Skeletal muscle tissue (tissue), 4 donors: ENCODE results near the gene TEX101. TPM values are rescaled to one million over a fixed set of nuclear protein-coding genes. Genes with fewer than 3 reads are reported as not detected.

ENCODE experiments used
- H3K27ac ChIP-seq: one replicate; pipeline ENCODE4 v1.7.0; 2013; ENCODE audit warnings: mild to moderate bottlenecking, low read depth, low read length, inconsistent platforms
- H3K27me3 ChIP-seq, 3 donors: one replicate each; pipeline ENCODE4 v1.7.0; 2013; ENCODE audit warnings: low read length in 3 of 3; ENCODE audit not compliant: control insufficient read depth in 3 of 3, insufficient read depth in 3 of 3
- H3K36me3 ChIP-seq, 3 donors: one replicate each; pipeline ENCODE4 v1.7.0; 2013; ENCODE audit warnings: low read length in 3 of 3; ENCODE audit not compliant: control insufficient read depth in 3 of 3, insufficient read depth in 3 of 3
- H3K4me1 ChIP-seq, 3 donors: one replicate each; pipeline ENCODE4 v1.7.0; 2013; ENCODE audit warnings: low read length in 3 of 3, mild to moderate bottlenecking in 3 of 3; ENCODE audit not compliant: control insufficient read depth in 3 of 3, insufficient read depth in 3 of 3
- H3K4me3 ChIP-seq, 3 donors: one replicate each; pipeline ENCODE4 v1.7.0; 2013; ENCODE audit warnings: low read length in 3 of 3
- H3K9ac ChIP-seq, 3 donors: one replicate each; pipeline ENCODE4 v1.7.0; 2013; ENCODE audit warnings: low read length in 3 of 3, mild to moderate bottlenecking in 3 of 3, moderate library complexity in 2 of 3, low read depth in 1 of 3
- H3K9me3 ChIP-seq, 3 donors: one replicate each; pipeline ENCODE4 v1.7.0; 2013; ENCODE audit warnings: low read length in 3 of 3; ENCODE audit not compliant: control insufficient read depth in 3 of 3
- total RNA-seq: library from RNA; depleted of rRNA; stranded (reverse); fragments of >200 nt; gene quantifications from one replicate; pipeline ENCODE4 v1.2.3, GENCODE V29; 2014
- donor health status: Osteomylitis.

Gene TEX101
- total RNA-seq, 1 donor from 2014 or later = not detected

- no peaks in the 10 kb centered on the region for H3K4me1 ChIP-seq
- no peak overlapping the region for H3K27ac ChIP-seq
- no peak overlapping the region for H3K9ac ChIP-seq
- no peaks in the 10 kb centered on the region for H3K36me3 ChIP-seq
- H3K27me3 ChIP-seq = no peaks in the 10 kb centered on the region
- no peak overlapping the region for H3K4me3 ChIP-seq
- H3K9me3 ChIP-seq = no peaks in the 10 kb centered on the region
These were observed 2.2 kb upstream of the TEX101 start for GRCh38 chr19:43412441-43412840.

- no peak overlapping the region for H3K27ac ChIP-seq
- no peaks in the 10 kb centered on the region for H3K36me3 ChIP-seq
- no peaks in the 10 kb centered on the region for H3K27me3 ChIP-seq
- no peaks in the 10 kb centered on the region for H3K4me1 ChIP-seq
- H3K9ac ChIP-seq = no peak overlapping the region
- no peak overlapping the region for H3K4me3 ChIP-seq
- H3K9me3 ChIP-seq = no peaks in the 10 kb centered on the region
These were observed 2.4 kb downstream of the TEX101 start for GRCh38 chr19:43416951-43417623.

GRCh38 chr19:43420954-43421353 lies 6.3 kb downstream of the TEX101 start:
- Histone ChIP-seq H3K9me3 (no peaks in the 10 kb centered on the region), H3K4me3 (no peak overlapping the region), H3K27ac (no peak overlapping the region), H3K36me3 (no peaks in the 10 kb centered on the region), H3K27me3 (no peaks in the 10 kb centered on the region), H3K9ac (no peak overlapping the region), H3K4me1 (no peaks in the 10 kb centered on the region)

- no peak overlapping the region for H3K9ac ChIP-seq
These were observed 7.5 kb downstream of the TEX101 start for GRCh38 chr19:43422000-43422688.

GRCh38 chr19:43422689-43423066 lies 8.0 kb downstream of the TEX101 start:
- H3K27me3 ChIP-seq = no peaks in the 10 kb centered on the region
- H3K27ac ChIP-seq = no peak overlapping the region
- no peak overlapping the region for H3K4me3 ChIP-seq
- H3K36me3 ChIP-seq = no peaks in the 10 kb centered on the region
- H3K4me1 ChIP-seq = no peaks in the 10 kb centered on the region
- H3K9me3 ChIP-seq = no peaks in the 10 kb centered on the region
- H3K9ac ChIP-seq = no peak overlapping the region

More at GRCh38 chr19:43422000-43422688, 7.5 kb downstream of the TEX101 start:
- no peaks in the 10 kb centered on the region for H3K4me1 ChIP-seq
- no peaks in the 10 kb centered on the region for H3K27me3 ChIP-seq
- no peak overlapping the region for H3K27ac ChIP-seq
- no peak overlapping the region for H3K4me3 ChIP-seq
- no peaks in the 10 kb centered on the region for H3K36me3 ChIP-seq
- no peaks in the 10 kb centered on the region for H3K9me3 ChIP-seq

- H3K4me3 ChIP-seq = no peak overlapping the region
- H3K36me3 ChIP-seq = no peaks in the 10 kb centered on the region
- no peaks in the 10 kb centered on the region for H3K9me3 ChIP-seq
- no peak overlapping the region for H3K27ac ChIP-seq
- H3K27me3 ChIP-seq = no peaks in the 10 kb centered on the region
- H3K9ac ChIP-seq = no peak overlapping the region
- no peaks in the 10 kb centered on the region for H3K4me1 ChIP-seq
These were observed 9.1 kb downstream of the TEX101 start for GRCh38 chr19:43423779-43424178.

GRCh38 chr19:43425567-43426392 lies 11.1 kb downstream of the TEX101 start:
- Histone ChIP-seq H3K9me3 (no peaks in the 10 kb centered on the region), H3K4me3 (no peak overlapping the region), H3K9ac (no peak overlapping the region), H3K27ac (no peak overlapping the region), H3K36me3 (no peaks in the 10 kb centered on the region), H3K4me1 (no peaks in the 10 kb centered on the region), H3K27me3 (no peaks in the 10 kb centered on the region)

GRCh38 chr19:43429395-43429794 lies 14.7 kb downstream of the TEX101 start:
- no peaks in the 10 kb centered on the region for H3K9me3 ChIP-seq
- no peak overlapping the region for H3K27ac ChIP-seq
- no peaks in the 10 kb centered on the region for H3K36me3 ChIP-seq
- no peak overlapping the region for H3K4me3 ChIP-seq
- no peaks in the 10 kb centered on the region for H3K4me1 ChIP-seq
- no peak overlapping the region for H3K9ac ChIP-seq
- H3K27me3 ChIP-seq = no peaks in the 10 kb centered on the region

GRCh38 chr19:43430142-43430710 lies 15.5 kb downstream of the TEX101 start:
- H3K4me1 ChIP-seq = no peaks in the 10 kb centered on the region
- no peak overlapping the region for H3K4me3 ChIP-seq
- H3K9ac ChIP-seq = no peak overlapping the region
- H3K27me3 ChIP-seq = no peaks in the 10 kb centered on the region
- H3K9me3 ChIP-seq = no peaks in the 10 kb centered on the region
- H3K27ac ChIP-seq = no peak overlapping the region
- no peaks in the 10 kb centered on the region for H3K36me3 ChIP-seq

- Histone ChIP-seq H3K27ac (no peak overlapping the region), H3K27me3 (no peaks in the 10 kb centered on the region), H3K4me3 (no peak overlapping the region), H3K9me3 (no peaks in the 10 kb centered on the region), H3K4me1 (no peaks in the 10 kb centered on the region), H3K36me3 (no peaks in the 10 kb centered on the region), H3K9ac (no peak overlapping the region)
These were observed 16.3 kb downstream of the TEX101 start for GRCh38 chr19:43430976-43431375.
